ENCODE data around the gene CACNA1C.

CACNA1C gene

GRCh38 chr12:2301531-2302461 lies 249.0 kb downstream of the CACNA1C start:
- peak; percentile 91 for DNase-seq

GRCh38 chr12:2302711-2303580 lies 250.2 kb downstream of the CACNA1C start:
- DNase-seq, result no peak

DNA sequence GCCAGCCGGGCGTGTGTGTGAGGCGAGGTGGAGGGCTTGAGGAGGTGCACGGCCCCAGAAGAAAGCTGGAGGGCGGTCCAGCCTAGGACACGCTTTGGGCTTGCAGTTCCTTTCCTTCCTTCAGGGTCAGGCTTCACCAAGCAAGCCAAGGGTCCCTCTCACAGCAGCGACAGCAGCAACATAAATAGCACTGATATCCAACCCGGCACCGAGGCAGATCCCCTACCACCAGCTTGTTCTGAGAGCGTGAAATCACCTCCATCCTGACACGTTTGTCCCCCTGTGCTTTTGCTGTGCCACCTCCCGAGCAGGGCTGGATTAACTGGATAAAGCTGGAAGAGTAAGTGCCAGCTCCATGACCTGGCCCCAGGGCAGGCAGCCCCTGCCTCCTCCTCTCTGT lies 251.4 kb downstream of the CACNA1C start:
- DNase-seq, result no peak

- DNase-seq, result no peak
Measured at GRCh38 chr12:2306012-2306411, 253.2 kb downstream of the CACNA1C start.

DNA sequence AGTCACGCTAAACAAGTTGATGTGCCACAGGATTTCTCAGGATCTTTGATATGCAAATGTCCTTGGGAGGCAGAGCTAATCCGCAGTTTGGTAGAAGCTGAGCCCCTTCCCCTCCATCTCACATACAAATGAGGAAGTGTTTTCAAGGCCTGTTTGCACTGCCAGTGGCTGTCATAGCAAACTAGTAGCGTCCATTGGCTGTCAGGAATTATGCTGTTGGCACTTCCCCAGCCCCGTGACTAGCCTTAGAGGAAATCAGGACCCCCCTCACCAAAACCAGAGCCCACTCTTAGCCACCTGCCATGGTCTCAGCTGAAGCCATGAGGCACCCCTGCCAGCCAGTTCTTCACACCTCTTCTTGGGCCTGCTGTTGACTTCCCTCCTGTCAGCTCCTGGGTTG lies 253.9 kb downstream of the CACNA1C start:
- DNase-seq, result no peak

- DNase-seq, result no peak
Measured at GRCh38 chr12:2307550-2307949, 254.8 kb downstream of the CACNA1C start.

DNA sequence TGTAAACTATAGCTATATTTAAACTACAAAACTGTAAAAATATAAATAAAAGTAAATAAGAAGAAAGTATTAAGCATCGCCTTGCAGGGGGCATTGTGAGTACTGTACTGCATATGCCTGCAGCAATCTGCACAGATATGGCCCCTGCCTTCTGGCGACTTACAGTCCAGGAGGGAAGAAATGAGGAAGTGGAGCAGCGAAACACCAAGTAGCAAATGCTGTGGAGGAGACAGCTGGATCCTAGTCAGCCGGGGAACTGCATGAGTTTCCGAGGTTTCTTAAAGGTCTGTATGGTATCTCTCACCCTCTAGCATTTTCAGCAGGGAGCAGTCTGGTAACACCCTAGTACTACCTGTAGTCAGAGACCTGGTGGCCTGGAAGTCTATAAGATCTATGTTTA lies 256.9 kb downstream of the CACNA1C start:
- DNase-seq, result no peak

DNA sequence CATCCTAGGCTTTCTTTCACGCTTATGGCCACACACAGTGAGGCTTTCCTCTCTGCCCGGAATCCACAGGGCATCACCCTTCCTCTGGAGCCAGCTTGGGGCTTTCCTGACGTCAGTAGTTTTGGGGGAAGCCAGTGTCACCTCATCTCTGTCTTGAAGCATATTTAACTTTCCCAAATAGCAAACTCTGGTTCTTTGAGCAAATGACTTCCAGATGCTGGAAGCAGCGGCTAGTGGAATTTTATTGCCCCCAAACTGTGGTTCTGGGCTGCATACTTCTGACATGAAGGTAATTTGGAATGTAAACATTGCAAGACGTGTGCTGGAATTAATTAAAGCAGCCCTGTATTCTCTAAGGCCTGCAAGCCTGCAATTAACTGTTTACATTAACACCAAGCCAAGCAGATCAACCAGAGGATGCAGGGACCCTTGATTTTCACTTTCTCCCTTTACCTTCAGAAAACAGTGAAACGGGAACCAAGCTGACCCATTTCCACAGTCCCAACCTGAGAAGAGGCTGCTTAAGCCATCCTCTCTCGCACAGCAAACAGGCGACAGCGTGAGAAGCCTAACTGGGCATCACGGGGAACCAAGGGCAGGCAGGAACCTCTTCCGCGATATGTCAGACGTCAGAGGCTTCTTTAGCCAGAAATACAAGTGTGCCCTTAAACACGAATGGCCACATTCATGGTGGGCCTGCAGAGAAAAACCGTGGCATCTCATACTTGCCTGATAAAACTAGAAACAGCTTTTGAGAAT lies 258.4 kb downstream of the CACNA1C start:
- DNase-seq, result peak; percentile 46

GRCh38 chr12:2312175-2312574 lies 259.4 kb downstream of the CACNA1C start:
- DNase-seq, result no peak

DNA sequence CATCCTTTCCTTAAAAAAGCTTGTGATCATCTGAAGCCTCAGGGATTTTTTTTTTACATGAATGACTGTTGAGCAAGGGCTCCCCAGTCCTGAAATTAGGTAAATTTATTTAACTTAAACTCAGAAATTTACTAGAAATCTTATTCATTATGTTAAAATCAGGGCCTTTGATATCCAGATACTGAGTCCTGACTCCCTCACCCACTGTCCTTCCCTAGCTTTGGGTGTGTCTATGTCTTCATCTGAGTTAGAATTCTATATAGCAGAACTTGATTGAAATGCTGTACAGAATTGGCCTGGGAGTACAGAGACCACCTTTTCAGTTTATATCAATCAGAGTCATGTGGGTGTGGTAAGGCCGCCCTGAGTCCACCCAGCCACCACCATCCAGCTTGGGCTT lies 260.0 kb downstream of the CACNA1C start:
- no peak for DNase-seq

DNA sequence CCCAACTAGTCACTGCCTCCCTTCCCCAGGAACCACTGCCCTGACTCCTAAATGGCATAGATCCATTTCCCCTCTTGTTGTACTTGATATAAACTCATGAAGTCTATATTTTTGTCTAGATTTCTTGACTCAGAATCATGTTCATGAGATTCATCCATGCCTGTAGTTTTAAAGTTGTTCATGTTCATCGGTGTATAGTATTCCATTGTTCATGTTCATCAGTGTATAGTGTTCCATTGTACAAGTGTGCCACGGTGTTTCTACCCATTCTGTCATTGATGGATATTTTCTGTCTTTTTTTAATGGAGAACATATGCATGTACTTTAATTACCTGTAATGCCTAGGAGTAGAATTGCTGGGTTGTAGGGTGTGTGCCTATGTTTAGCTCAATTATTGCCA lies 261.7 kb downstream of the CACNA1C start:
- DNase-seq, result no peak

DNA sequence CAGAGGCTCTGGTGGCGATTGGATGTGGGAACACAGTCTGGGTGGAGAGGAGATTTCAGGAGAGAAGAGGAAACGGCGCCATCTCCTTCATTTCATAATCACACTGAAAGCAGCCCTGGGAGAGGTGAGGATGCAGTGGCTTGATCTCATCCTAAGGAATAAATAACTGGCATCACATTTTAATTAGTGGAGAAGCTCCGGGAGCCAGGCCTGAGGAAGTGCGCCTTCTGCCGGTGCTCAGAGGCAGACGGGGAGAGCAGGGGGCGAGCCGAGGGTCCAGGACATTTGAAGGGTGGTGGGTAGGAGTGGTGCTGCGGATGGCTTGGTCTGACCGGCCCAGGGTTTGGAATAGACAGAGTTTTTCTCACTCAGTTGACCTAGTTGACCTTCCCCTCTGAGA lies 265.0 kb downstream of the CACNA1C start:
- no peak for DNase-seq

DNA sequence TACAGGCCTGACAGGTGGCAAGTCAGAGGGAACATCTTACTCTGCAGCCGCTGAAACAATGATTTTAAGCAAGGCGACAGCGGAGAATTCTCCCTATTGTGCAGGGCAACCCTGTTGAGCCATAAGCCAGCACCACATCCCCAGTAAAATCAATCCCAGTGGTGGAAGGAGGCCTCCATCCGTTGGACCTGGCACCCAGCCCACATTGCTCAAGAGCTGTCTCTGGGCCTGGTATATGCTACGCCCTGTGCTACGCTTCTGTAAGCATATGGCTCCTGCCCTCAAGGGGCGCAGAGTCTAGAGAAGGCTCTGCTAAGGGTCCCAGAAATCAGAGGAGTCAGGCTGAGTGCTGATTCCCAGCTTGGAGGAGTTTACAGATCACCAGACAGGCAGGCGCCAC lies 265.5 kb downstream of the CACNA1C start:
- no peak for DNase-seq

DNA sequence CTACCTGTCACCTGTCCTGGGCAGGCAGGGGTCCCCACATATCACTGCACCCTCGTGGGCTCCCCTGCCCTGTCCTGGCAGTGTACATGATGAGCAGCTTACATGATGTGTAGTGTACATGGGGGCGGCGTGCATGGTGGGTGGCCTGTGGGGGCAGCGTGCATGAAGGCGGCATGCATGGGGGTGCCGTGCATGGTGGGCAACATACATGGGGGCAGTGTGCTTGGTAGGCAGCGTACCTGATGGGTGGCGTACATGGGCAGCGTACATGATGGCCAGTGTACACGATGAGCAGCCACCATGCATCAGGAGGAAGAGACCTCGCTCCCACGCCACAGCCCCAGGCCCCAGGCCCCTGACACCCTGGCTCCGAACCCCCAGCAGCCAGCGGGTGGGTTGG lies 266.3 kb downstream of the CACNA1C start:
- no peak for DNase-seq

DNA sequence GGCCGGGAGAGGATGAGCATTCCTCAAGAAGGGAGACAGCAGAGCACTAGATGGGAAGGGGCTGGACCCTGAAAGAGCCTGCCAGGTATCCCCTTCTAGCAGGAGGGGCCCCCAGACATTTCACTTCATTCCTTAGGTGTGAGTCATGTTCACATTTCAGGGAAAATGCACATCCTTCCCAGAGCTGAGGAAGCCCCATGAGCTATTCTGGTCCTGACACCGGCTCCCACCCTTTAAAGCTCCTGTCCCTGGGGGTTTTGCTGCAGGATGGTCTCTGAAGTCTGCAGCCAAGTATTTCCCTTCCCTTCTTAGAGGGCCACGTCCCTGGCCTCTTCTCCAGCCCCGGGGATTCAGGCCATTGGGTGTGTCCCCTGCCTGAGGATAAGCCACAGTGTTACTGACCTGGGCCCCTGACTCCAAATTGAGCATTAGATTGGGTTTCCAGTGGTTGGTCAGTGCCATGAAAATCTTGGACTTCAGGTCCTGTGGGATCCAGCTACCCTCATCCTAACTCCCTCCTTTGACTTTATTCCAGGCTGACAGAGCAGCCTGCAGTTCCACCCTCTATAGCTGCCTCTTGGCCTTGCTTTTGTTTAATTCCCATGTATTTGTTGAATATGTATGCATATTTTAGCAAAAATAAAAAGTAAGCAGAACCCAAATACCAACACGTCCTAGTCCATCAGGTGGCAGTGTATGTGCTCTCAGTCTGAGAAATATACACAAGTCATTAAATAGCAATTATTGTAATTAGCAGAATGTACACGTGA lies 267.1 kb downstream of the CACNA1C start:
- DNase-seq, result no peak

DNA sequence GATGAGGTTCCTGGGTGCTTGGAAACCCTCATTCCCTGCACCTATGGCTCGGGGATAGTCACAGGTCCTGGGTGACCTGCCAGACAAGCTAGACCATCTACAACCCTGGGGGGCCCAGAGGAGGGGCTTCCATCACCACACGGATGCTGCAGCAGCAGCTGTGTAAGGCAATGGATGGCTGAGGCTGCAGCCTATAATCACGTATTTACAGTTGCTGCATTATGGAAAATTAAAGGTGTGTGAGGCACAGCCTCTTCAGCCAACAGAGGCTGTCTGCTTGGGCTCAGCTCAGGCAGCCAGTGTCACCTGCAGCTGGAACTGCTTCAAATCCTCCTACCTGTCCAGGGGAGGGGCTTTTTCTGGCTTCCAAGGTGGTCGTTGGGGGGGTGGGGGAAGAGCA lies 268.1 kb downstream of the CACNA1C start:
- no peak for DNase-seq

DNA sequence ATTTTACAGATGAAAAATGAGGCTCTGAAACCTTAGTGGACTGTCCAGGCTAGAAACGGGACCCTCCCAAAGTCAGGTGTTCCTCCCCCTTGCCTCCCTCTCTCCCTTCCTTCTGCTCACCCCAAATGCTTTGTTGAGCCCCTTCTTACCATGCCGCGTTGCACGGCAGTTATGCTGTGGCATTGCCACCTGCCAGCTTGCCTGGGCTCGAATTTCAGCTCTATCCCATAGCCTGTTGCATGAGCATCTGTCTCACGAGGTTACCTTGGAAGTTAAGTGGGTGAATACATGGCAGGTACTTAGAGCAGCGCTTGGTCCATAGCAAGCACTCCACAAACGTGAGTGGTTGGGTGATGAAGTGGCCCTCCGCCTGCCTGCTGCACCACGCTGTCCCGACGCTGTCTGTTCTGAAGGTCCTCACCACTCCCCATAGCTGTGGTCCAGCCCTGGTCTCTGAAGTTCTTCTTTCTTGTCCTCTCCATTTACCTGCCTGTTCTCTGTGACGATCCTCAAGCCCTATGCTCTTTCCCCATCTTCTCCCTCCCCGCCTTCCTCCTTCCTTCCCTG lies 269.9 kb downstream of the CACNA1C start:
- no peak for DNase-seq

GRCh38 chr12:2323532-2324255 lies 270.9 kb downstream of the CACNA1C start:
- no peak for DNase-seq

DNA sequence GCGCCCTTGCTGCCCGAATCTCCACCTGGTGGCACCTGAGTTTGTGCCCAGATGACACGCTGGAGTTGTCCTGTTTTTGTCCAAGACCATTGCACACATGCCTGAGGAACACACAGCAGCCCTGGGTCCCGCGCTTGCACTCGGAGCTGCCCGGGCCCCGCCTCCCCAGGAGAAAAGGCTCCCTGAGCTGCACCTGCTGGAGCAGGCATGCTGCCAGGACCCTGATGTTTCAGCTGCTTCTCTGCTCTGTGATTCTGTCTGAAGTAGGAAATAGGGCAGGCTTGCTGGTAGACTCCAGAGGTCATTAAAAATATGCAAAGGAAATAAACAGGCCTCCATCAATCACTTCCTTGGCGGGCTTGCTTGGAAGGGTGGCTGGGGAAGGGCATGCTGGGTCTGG lies 271.6 kb downstream of the CACNA1C start:
- DNase-seq, result no peak

GRCh38 chr12:2325519-2325918 lies 272.7 kb downstream of the CACNA1C start:
- DNase-seq, result no peak

GRCh38 chr12:2326470-2326869 lies 273.7 kb downstream of the CACNA1C start:
- no peak for DNase-seq

All from amniotic stem cell (primary cell).